H9 (cell line): ENCODE measurements around the gene CLMP. TPM values are rescaled to one million over a fixed set of nuclear protein-coding genes. Genes with fewer than 3 reads are reported as not detected.

Experiments used
- DNase-seq: peaks from one replicate; pipeline ENCODE4 v3.0.0-alpha.2; 2017
- H2AFZ ChIP-seq: one replicate; pipeline ENCODE4 v1.6.1; 2013; ENCODE audit warnings: mild to moderate bottlenecking, low read length, control low read depth, moderate library complexity
- H2AK5ac ChIP-seq: 2 replicates; pipeline ENCODE4 v1.6.1; 2013; ENCODE audit warnings: low read length, control low read depth, mixed read lengths; ENCODE audit not compliant: insufficient read length
- H2BK120ac ChIP-seq: one replicate; pipeline ENCODE4 v1.6.1; 2013; ENCODE audit warnings: low read depth, mild to moderate bottlenecking, low read length, control low read depth, inconsistent platforms; ENCODE audit not compliant: poor library complexity, severe bottlenecking
- H2BK12ac ChIP-seq: 2 replicates; pipeline ENCODE4 v1.6.1; 2013; ENCODE audit warnings: low read length, control low read depth, mixed read lengths, low read depth; ENCODE audit not compliant: insufficient read length
- H2BK15ac ChIP-seq: 2 replicates; pipeline ENCODE4 v1.6.1; 2013; ENCODE audit warnings: low read depth, low read length, control low read depth
- H2BK20ac ChIP-seq: one replicate; pipeline ENCODE4 v1.6.1; 2013; ENCODE audit warnings: low read depth, mild to moderate bottlenecking, low read length, control low read depth, inconsistent platforms; ENCODE audit not compliant: poor library complexity, severe bottlenecking
- H2BK5ac ChIP-seq: 2 replicates; pipeline ENCODE4 v1.6.1; 2013; ENCODE audit warnings: low read length, control low read depth, mixed read lengths; ENCODE audit not compliant: insufficient read length
- H3K14ac ChIP-seq: 2 replicates; pipeline ENCODE4 v1.6.1; 2013; ENCODE audit warnings: low read length, control low read depth; ENCODE audit not compliant: insufficient read depth
- H3K18ac ChIP-seq: 2 replicates; pipeline ENCODE4 v1.6.1; 2013; ENCODE audit warnings: low read depth, mild to moderate bottlenecking, mixed read lengths, low read length, control low read depth; ENCODE audit not compliant: insufficient read length
- H3K23ac ChIP-seq: 2 replicates; pipeline ENCODE4 v1.6.1; 2013; ENCODE audit warnings: low read length, control low read depth, mixed read lengths, low read depth; ENCODE audit not compliant: insufficient read length
- H3K23me2 ChIP-seq: 2 replicates; pipeline ENCODE4 v1.6.1; 2013; ENCODE audit warnings: low read depth, mild to moderate bottlenecking, mixed read lengths, low read length, control low read depth; ENCODE audit not compliant: insufficient read length, poor library complexity, severe bottlenecking
- H3K27ac ChIP-seq: 2 replicates; pipeline ENCODE4 v1.5.1; 2013; ENCODE audit warnings: low read length, control low read depth, mixed read lengths, low read depth; ENCODE audit not compliant: insufficient read length
- H3K27me3 ChIP-seq: 2 replicates; pipeline ENCODE4 v1.6.1; 2013; ENCODE audit warnings: low read length, control low read depth, inconsistent platforms; ENCODE audit not compliant: insufficient read depth
- H3K4ac ChIP-seq: 2 replicates; pipeline ENCODE4 v1.6.1; 2013; ENCODE audit warnings: low read depth, mild to moderate bottlenecking, control low read depth, inconsistent platforms, low read length, moderate library complexity
- H3K4me1 ChIP-seq: 2 replicates; pipeline ENCODE4 v1.6.1; 2013; ENCODE audit warnings: low read length, control low read depth, inconsistent platforms; ENCODE audit not compliant: insufficient read depth
- H3K4me2 ChIP-seq: 2 replicates; pipeline ENCODE4 v1.6.1; 2013; ENCODE audit warnings: low read length, control low read depth, mixed read lengths; ENCODE audit not compliant: insufficient read length, insufficient read depth
- H3K56ac ChIP-seq: 2 replicates; pipeline ENCODE4 v1.6.1; 2013; ENCODE audit warnings: low read depth, mild to moderate bottlenecking, mixed read lengths, low read length, control low read depth; ENCODE audit not compliant: insufficient read length
- H3K79me1 ChIP-seq: 2 replicates; pipeline ENCODE4 v1.6.1; 2013; ENCODE audit warnings: low read depth, mild to moderate bottlenecking, moderate library complexity, low read length, control low read depth, inconsistent platforms; ENCODE audit not compliant: insufficient read depth, poor library complexity, severe bottlenecking
- H3K79me2 ChIP-seq: 2 replicates; pipeline ENCODE4 v1.6.1; 2013; ENCODE audit warnings: low read length, control low read depth, inconsistent platforms; ENCODE audit not compliant: insufficient read depth
- H3K9ac ChIP-seq: 2 replicates; pipeline ENCODE4 v1.6.1; 2013; ENCODE audit warnings: low read length, control low read depth, mixed read lengths; ENCODE audit not compliant: insufficient read length; ENCODE audit errors: extremely low read depth
- H3K9me3 ChIP-seq: one replicate; pipeline ENCODE4 v1.6.1; 2013; ENCODE audit warnings: low read depth, low read length, inconsistent platforms; ENCODE audit not compliant: control insufficient read depth
- H3T11ph ChIP-seq: one replicate; pipeline ENCODE4 v1.6.1; 2013; ENCODE audit warnings: mild to moderate bottlenecking, low read length, control low read depth, inconsistent platforms
- H4K20me1 ChIP-seq: one replicate; pipeline ENCODE4 v1.6.1; 2013; ENCODE audit not compliant: control insufficient read depth, insufficient read length, insufficient read depth
- H4K5ac ChIP-seq: 2 replicates; pipeline ENCODE4 v1.6.1; 2013; ENCODE audit warnings: low read depth, mild to moderate bottlenecking, mixed read lengths, low read length, control low read depth; ENCODE audit not compliant: insufficient read length
- H4K8ac ChIP-seq: replicated peaks from 2 replicates; pipeline ENCODE4 v1.6.1; 2013; ENCODE audit warnings: low read length, control low read depth, mixed read lengths, low read depth; ENCODE audit not compliant: insufficient read length
- H4K91ac ChIP-seq: 2 replicates; pipeline ENCODE4 v1.6.1; 2013; ENCODE audit warnings: low read depth, mild to moderate bottlenecking, moderate library complexity, mixed read lengths, low read length, control low read depth; ENCODE audit not compliant: insufficient read length
- H3K27ac Mint-ChIP-seq, 3 experiments: 2 replicates in 2 of 3; 3 replicates in 1 of 3; pipeline ENCODE4 v1.8.0; 2020 to 2021; ENCODE audit warnings: mixed read lengths in 3 of 3, mild to moderate bottlenecking in 1 of 3, moderate library complexity in 1 of 3
- H3K27me3 Mint-ChIP-seq: 2 replicates; pipeline ENCODE4 v1.8.0; 2021; ENCODE audit warnings: low read depth, mild to moderate bottlenecking, moderate library complexity, mixed read lengths
- H3K36me3 Mint-ChIP-seq, 3 experiments: 2 replicates in 2 of 3; 3 replicates in 1 of 3; pipeline ENCODE4 v1.8.0; 2020 to 2021; ENCODE audit warnings: low read depth in 3 of 3, mixed read lengths in 3 of 3; ENCODE audit not compliant: insufficient read depth in 1 of 3
- H3K4me1 Mint-ChIP-seq, 2 experiments: 2 replicates each; pipeline ENCODE4 v1.8.0; 2020; ENCODE audit warnings: mixed read lengths in 2 of 2
- H3K4me3 Mint-ChIP-seq, 2 experiments: 2 replicates in 1 of 2; 3 replicates in 1 of 2; pipeline ENCODE4 v1.8.0; 2020 to 2021; ENCODE audit warnings: mild to moderate bottlenecking in 2 of 2, mixed read lengths in 2 of 2, moderate library complexity in 1 of 2
- H3K9me3 Mint-ChIP-seq, 2 experiments: 2 replicates in 1 of 2; 3 replicates in 1 of 2; pipeline ENCODE4 v1.8.0; 2020; ENCODE audit warnings: mild to moderate bottlenecking in 2 of 2, mixed read lengths in 2 of 2, moderate library complexity in 1 of 2
- CTCF ChIP-seq: fragments of 200-600 bp; sonication (generic); conservative IDR thresholded peaks from 3 replicates; pipeline ENCODE4 v1.8.0; 2021; ENCODE audit warnings: antibody characterized with exemption, mild to moderate bottlenecking
- WGBS: extraction: QIAGEN DNeasy Blood & Tissue Kit; methylation state at CpG from one replicate; pipeline ENCODE4 v1.1.7; 2013; ENCODE audit warnings: missing lambda C conversion rate, low lambda C conversion rate, mixed read lengths; ENCODE audit not compliant: insufficient read length; ENCODE audit errors: extremely low coverage; 5-methylcytosine and 5-hydroxymethylcytosine counted together
- total RNA-seq: library from RNA; stranded (reverse); gene quantifications from 2 replicates; pipeline ENCODE4 v1.2.1, GENCODE V29; 2021

CLMP gene
- total RNA-seq, 1 experiment from 2014 or later: 13.8 TPM

- DNase-seq: no peak
- Histone ChIP-seq H3K4me2 (no peak overlapping the region), H3K27me3 (no peaks in the 10 kb centered on the region), H3K9me3 (no peaks in the 10 kb centered on the region), H2BK15ac (no peak overlapping the region), H3K18ac (no peak overlapping the region), H2BK5ac (no peak overlapping the region), H3K9ac (no peak overlapping the region), H3K27ac (no peak overlapping the region), H2BK120ac (no peak overlapping the region), H3K4me1 (no peaks in the 10 kb centered on the region), H4K20me1 (no peaks in the 10 kb centered on the region), H3K4ac (no peak overlapping the region), H2AK5ac (no peak overlapping the region), H4K91ac (no peak overlapping the region), H3T11ph (no peak overlapping the region), H3K56ac (no peak overlapping the region), H4K8ac (no peak overlapping the region), H3K79me2 (no peaks in the 10 kb centered on the region), H4K5ac (no peak overlapping the region), H3K79me1 (no peaks in the 10 kb centered on the region), H2BK12ac (no peak overlapping the region), H3K23ac (no peak overlapping the region), H3K14ac (no peak overlapping the region), H2BK20ac (no peak overlapping the region), H3K23me2 (no peaks in the 10 kb centered on the region), H2AFZ (no peak overlapping the region)
- WGBS: no CpG with 5 or more reads among the region's 12 CpGs
- Mint-ChIP-seq H3K9me3 (no peaks in the 10 kb centered on the region), H3K4me3 (no peak overlapping the region), H3K4me1 (peaks cover 8 to 14% of the 10 kb centered on the region in 2 experiments), H3K27me3 (no peaks in the 10 kb centered on the region; the same call in 1 of the 2 replicates), H3K27ac (no peak overlapping the region), H3K36me3 (no peaks in the 10 kb centered on the region)
- TF ChIP-seq CTCF: no peak
Observed at GRCh38 chr11:123235656-123236261, 40.7 kb upstream of the CLMP start.
